Body of pancreas (tissue), 4 donors: ENCODE data around the gene FLCN.

Source experiments
- POLR2A ChIP-seq, 3 donors: fragments of 450-650 bp; IDR thresholded peaks; one replicate each; pipeline ENCODE4 v1.6.1; 2016; ENCODE audit warnings: antibody characterized with exemption in 3 of 3, mild to moderate bottlenecking in 2 of 3
- TF ChIP-seq, protein P1 (sequence below), 7 experiments: fragments of 450-650 bp in 4 of 7; fragments of 200-600 bp in 3 of 7; sonication (generic) in 3 of 7; IDR thresholded peaks; one replicate each; pipeline ENCODE4 v1.5.1; 2016 to 2019; ENCODE audit warnings: antibody characterized with exemption in 7 of 7

DNA sequence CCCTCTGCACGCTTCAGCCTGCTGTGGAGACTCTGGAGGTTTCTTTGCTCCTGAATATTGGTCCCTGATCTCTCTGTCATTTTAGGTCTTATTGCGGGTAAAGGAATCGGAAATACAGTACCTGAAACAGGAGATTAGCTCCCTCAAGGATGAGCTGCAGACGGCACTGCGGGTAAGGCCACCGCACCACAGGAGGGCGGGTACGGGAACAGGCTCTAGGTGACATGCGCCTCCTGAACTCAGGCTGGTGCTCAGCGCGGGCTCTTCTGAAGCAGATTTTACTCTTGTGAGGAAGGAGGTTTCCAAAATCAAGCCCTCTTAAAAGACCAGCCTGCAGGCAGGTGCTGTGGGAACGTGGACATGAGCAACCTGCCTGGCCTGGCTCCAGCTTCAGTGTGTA is 60.6 kb downstream of the FLCN start:
- TF ChIP-seq, protein P1, sequence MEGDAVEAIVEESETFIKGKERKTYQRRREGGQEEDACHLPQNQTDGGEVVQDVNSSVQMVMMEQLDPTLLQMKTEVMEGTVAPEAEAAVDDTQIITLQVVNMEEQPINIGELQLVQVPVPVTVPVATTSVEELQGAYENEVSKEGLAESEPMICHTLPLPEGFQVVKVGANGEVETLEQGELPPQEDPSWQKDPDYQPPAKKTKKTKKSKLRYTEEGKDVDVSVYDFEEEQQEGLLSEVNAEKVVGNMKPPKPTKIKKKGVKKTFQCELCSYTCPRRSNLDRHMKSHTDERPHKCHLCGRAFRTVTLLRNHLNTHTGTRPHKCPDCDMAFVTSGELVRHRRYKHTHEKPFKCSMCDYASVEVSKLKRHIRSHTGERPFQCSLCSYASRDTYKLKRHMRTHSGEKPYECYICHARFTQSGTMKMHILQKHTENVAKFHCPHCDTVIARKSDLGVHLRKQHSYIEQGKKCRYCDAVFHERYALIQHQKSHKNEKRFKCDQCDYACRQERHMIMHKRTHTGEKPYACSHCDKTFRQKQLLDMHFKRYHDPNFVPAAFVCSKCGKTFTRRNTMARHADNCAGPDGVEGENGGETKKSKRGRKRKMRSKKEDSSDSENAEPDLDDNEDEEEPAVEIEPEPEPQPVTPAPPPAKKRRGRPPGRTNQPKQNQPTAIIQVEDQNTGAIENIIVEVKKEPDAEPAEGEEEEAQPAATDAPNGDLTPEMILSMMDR (IDR thresholded peaks at IDR 0.05) = no peak
- no peak for TF ChIP-seq POLR2A (IDR thresholded peaks at IDR 0.05)
